ENCODE measurements around the gene BAIAP2L1. TPM values are rescaled to one million over a fixed set of nuclear protein-coding genes. Genes with fewer than 3 reads are reported as not detected.

BAIAP2L1 gene
- total RNA-seq, 2 donors from 2014 or later = 67.2 to 70.9 TPM

GRCh38 chr7:98366562-98366938 is 34.3 kb downstream of the BAIAP2L1 start:
- intact Hi-C loops (cut with DNase I, micrococcal nuclease) = no loop called here
- ATAC-seq (no peak), DNase-seq (no peak)

- DNase-seq = peak; percentile 53 to 65
- ATAC-seq = peak; percentile 88
- intact Hi-C loops (cut with DNase I, micrococcal nuclease) = no loop called here
These were observed 34.9 kb downstream of the BAIAP2L1 start for GRCh38 chr7:98365863-98366561.

- ATAC-seq (no peak), DNase-seq (peak in 1 of 2 donors; percentile 4)
- intact Hi-C loops (cut with DNase I, micrococcal nuclease) = no loop called here
These were observed 36.7 kb downstream of the BAIAP2L1 start for GRCh38 chr7:98364220-98364619.

GRCh38 chr7:98362517-98362916 is 38.4 kb downstream of the BAIAP2L1 start:
- intact Hi-C loops (cut with DNase I, micrococcal nuclease) = no loop called here
- no peak for ATAC-seq
- DNase-seq = no peak

GRCh38 chr7:98360221-98361130 is 40.4 kb downstream of the BAIAP2L1 start:
- peak; percentile 94 for ATAC-seq
- DNase-seq = peak; percentile 62 to 83
- intact Hi-C loops (cut with DNase I, micrococcal nuclease) = no loop called here

GRCh38 chr7:98359395-98359794 is 41.5 kb downstream of the BAIAP2L1 start:
- ATAC-seq (no peak), DNase-seq (no peak)
- intact Hi-C loops (cut with DNase I, micrococcal nuclease) = no loop called here

GRCh38 chr7:98358706-98359105 is 42.2 kb downstream of the BAIAP2L1 start:
- DNase-seq (no peak), ATAC-seq (no peak)
- intact Hi-C loops (cut with DNase I, micrococcal nuclease) = no loop called here

- ATAC-seq = no peak
- DNase-seq = no peak
- intact Hi-C loops (cut with DNase I, micrococcal nuclease) = no loop called here
These were observed 43.1 kb downstream of the BAIAP2L1 start for GRCh38 chr7:98357751-98358161.

- intact Hi-C loops (cut with DNase I, micrococcal nuclease) = no loop called here
- peak; percentile 6 for ATAC-seq
- DNase-seq = no peak
These were observed 45.7 kb downstream of the BAIAP2L1 start for GRCh38 chr7:98355250-98355538.

- intact Hi-C loops (cut with DNase I, micrococcal nuclease) = no loop called here
- ATAC-seq (peak; percentile 86), DNase-seq (peak; percentile 66 to 78)
These were observed 46.2 kb downstream of the BAIAP2L1 start for GRCh38 chr7:98354511-98355249.

GRCh38 chr7:98354052-98354451 is 46.8 kb downstream of the BAIAP2L1 start:
- DNase-seq = no peak
- intact Hi-C loops (cut with DNase I, micrococcal nuclease) = no loop called here
- no peak for ATAC-seq

- ATAC-seq (peak; percentile 75), DNase-seq (no peak)
- intact Hi-C loops (cut with DNase I, micrococcal nuclease) = no loop called here
These were observed 48.3 kb downstream of the BAIAP2L1 start for GRCh38 chr7:98352621-98353020.

- no peak for DNase-seq
- intact Hi-C loops (cut with DNase I, micrococcal nuclease) = no loop called here
- no peak for ATAC-seq
These were observed 49.8 kb downstream of the BAIAP2L1 start for GRCh38 chr7:98351136-98351535.

GRCh38 chr7:98348726-98349474 is 52.0 kb downstream of the BAIAP2L1 start:
- peak; percentile 79 for ATAC-seq
- DNase-seq = peak; percentile 34 to 58
- intact Hi-C loops (cut with DNase I, micrococcal nuclease) = no loop called here

GRCh38 chr7:98346515-98347069 is 54.3 kb downstream of the BAIAP2L1 start:
- ATAC-seq (no peak), DNase-seq (no peak)
- intact Hi-C loops (cut with DNase I, micrococcal nuclease) = no loop called here

GRCh38 chr7:98341106-98341505 is 59.8 kb downstream of the BAIAP2L1 start:
- no peak for ATAC-seq
- DNase-seq = no peak
- intact Hi-C loops (cut with DNase I, micrococcal nuclease) = no loop called here

GRCh38 chr7:98339043-98339442 is 61.8 kb downstream of the BAIAP2L1 start:
- intact Hi-C loops (cut with DNase I, micrococcal nuclease) = no loop called here
- ATAC-seq = no peak

GRCh38 chr7:98338441-98338840 is 62.4 kb downstream of the BAIAP2L1 start:
- intact Hi-C loops (cut with DNase I, micrococcal nuclease) = no loop called here
- no peak for ATAC-seq
- DNase-seq = no peak

More at GRCh38 chr7:98339043-98339442, 61.8 kb downstream of the BAIAP2L1 start:
- DNase-seq = no peak
